Activated T-cell treated with anti-CD3 and anti-CD28 coated beads, Interleukin-2, amount 50 U/mL, for 72 hours (primary cell): ENCODE measurements around the gene KANK2. TPM values are rescaled to one million over a fixed set of nuclear protein-coding genes. Genes with fewer than 3 reads are reported as not detected.

Source experiments
- ATAC-seq, 2 donors: fragments of 150-1000 bp; cut with Tn5 transposase; replicated peaks in 1 of 2; 2 replicates each; pipeline ENCODE4 v1.10.0; 2021; ENCODE audit warnings: moderate library complexity in 2 of 2, mild to moderate bottlenecking in 1 of 2
- DNase-seq, 2 donors: peaks; one replicate each; pipeline ENCODE4 v3.0.0; 2021 to 2022; ENCODE audit warnings: mixed read lengths in 1 of 2
- H3K27ac Mint-ChIP-seq: one replicate; pipeline ENCODE4 v1.8.0; 2022; ENCODE audit warnings: mild to moderate bottlenecking, moderate library complexity, mixed read lengths
- H3K27me3 Mint-ChIP-seq: one replicate; pipeline ENCODE4 v1.8.0; 2022; ENCODE audit warnings: low read depth, mixed read lengths
- H3K36me3 Mint-ChIP-seq, 2 donors: one replicate each; pipeline ENCODE4 v1.8.0; 2022; ENCODE audit warnings: mixed read lengths in 2 of 2, mild to moderate bottlenecking in 1 of 2; ENCODE audit not compliant: insufficient read depth in 2 of 2
- H3K4me1 Mint-ChIP-seq: one replicate; pipeline ENCODE4 v1.8.0; 2022; ENCODE audit warnings: low read depth, mixed read lengths
- H3K4me3 Mint-ChIP-seq, 2 donors: one replicate each; pipeline ENCODE4 v1.8.0; 2022; ENCODE audit warnings: mild to moderate bottlenecking in 2 of 2, mixed read lengths in 2 of 2, moderate library complexity in 2 of 2
- H3K9me3 Mint-ChIP-seq, 2 donors: one replicate each; pipeline ENCODE4 v1.8.0; 2022; ENCODE audit warnings: mixed read lengths in 2 of 2
- total RNA-seq, 2 donors: library from RNA; stranded (reverse); gene quantifications; one replicate each; pipeline ENCODE4 v1.2.3, GENCODE V29; 2022

Gene KANK2
- total RNA-seq, 2 donors from 2014 or later, result 0.96 to 1.1 TPM

DNA sequence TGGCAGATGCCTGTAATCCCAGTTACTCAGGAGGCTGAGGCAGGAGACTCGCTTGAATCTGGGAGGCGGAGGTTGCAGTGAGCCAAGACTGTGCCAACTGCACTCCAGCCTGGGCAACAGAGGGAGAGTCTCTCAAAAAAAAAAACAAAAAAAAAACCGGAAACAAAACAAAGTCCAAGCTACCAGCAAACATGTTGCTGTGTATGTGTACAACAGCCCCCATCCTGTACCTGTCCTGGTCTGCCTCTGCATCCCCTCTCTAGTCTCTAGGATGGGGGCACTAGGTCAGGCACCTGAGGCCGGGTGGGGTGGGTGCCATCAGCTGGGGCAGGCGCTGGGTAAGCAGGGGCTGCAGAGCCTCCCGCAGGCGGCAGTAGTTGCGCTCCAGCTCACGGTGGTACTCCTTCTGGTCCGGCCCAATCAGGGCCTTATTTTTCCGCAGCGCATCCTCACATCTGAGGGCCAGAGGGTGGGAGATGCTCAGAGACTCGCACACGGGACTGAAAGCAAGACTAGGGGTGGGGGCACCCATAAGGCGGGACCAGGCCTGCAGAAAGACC is 2.8 kb upstream of the KANK2 start:
- H3K4me1 Mint-ChIP-seq, result peaks cover 16% of the 10 kb centered on the region
- ATAC-seq (no peak), DNase-seq (no peak)
- no peak overlapping the region for H3K27ac Mint-ChIP-seq
- no peaks in the 10 kb centered on the region for H3K36me3 Mint-ChIP-seq
- H3K9me3 Mint-ChIP-seq, result no peaks in the 10 kb centered on the region
- no peak overlapping the region for H3K4me3 Mint-ChIP-seq
- peaks cover 16% of the 10 kb centered on the region for H3K27me3 Mint-ChIP-seq

- Mint-ChIP-seq H3K4me1 (peaks cover 10% of the 10 kb centered on the region), H3K9me3 (no peaks in the 10 kb centered on the region), H3K27me3 (peaks cover 16% of the 10 kb centered on the region), H3K4me3 (no peak overlapping the region), H3K36me3 (no peaks in the 10 kb centered on the region), H3K27ac (no peak overlapping the region)
- ATAC-seq (no peak), DNase-seq (no peak)
Measured at GRCh38 chr19:11199517-11199916, 2.2 kb upstream of the KANK2 start.

GRCh38 chr19:11198769-11199424 is 1.6 kb upstream of the KANK2 start:
- Mint-ChIP-seq H3K27me3 (peaks cover 16% of the 10 kb centered on the region), H3K4me1 (peaks cover 6% of the 10 kb centered on the region), H3K27ac (no peak overlapping the region), H3K36me3 (no peaks in the 10 kb centered on the region), H3K9me3 (no peaks in the 10 kb centered on the region), H3K4me3 (peak overlapping the region in 1 of 2 donors; percentile 22)
- no peak for DNase-seq
- ATAC-seq, result no peak

DNA sequence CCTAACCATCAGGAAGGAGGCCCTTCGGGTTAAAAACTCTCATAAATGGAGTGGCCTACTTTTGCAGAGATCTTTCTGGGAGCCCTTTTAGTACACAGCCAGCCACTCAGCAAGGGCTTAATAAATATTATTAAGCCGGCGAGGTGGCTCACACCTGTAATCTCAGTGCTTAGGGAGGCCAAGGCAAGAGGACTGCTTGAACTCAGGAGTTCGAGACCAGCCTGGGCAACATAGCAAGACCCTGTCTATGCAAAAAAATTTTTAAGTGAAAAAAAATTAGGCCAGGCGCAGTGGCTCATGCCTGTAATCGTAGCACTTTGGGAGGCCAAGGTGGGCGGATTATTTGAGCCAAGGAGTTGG is 810 bp upstream of the KANK2 start:
- DNase-seq, result no peak
- Mint-ChIP-seq H3K27me3 (peaks cover 16% of the 10 kb centered on the region), H3K4me3 (peak overlapping the region; percentile 71 to 82), H3K9me3 (no peaks in the 10 kb centered on the region), H3K4me1 (peaks cover 6% of the 10 kb centered on the region), H3K27ac (no peak overlapping the region), H3K36me3 (no peaks in the 10 kb centered on the region)
- no peak for ATAC-seq

DNA sequence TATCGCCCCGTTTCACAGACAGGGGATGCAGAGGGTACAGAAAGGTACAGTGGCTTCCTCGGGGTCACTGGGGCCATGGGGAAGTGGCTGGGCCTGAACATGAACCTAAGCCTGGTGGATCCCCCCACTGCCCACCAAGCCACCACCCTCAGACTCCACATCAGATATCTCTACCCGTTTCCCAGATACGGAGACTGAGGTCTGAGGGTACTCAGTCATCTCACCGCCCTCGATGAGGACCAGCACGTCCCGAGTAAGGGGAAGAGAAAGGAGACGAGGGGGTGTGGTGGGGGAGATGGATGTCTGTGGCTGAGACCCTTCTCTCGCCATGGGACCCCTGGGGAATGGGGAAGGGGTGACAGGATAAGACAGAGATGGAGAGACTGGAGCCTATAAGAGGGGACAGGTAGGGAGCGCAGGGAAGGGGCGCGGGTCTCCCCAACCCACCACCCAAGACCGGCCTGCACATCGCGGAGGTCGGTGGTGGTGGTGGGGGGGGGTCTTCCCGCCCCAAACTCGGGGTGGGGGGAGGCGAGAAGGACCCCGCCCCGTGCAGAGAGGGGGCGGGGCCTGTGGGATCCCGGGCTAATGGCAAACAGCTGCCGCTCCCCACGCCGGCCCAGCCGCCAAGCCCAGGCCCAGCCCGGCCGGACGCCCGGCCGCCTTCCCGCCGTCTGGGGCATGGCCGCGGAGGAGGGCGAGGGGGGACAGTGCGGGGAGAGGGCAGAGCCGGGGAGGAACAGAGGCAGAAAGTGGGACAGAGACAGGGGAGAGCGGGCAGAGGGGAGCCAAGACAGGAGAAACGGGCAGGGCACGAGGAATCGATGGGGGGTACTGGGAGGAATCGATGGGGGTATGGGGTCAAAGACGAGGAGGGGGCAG is 698 bp downstream of the KANK2 start:
- no peaks in the 10 kb centered on the region for H3K9me3 Mint-ChIP-seq
- peaks cover 16% of the 10 kb centered on the region for H3K27me3 Mint-ChIP-seq
- peak; percentile 5 to 7 for ATAC-seq
- no peaks in the 10 kb centered on the region for H3K36me3 Mint-ChIP-seq
- DNase-seq, result peak; percentile 7 to 16
- H3K4me3 Mint-ChIP-seq, result peak overlapping the region; percentile 70 to 84
- peaks cover 6% of the 10 kb centered on the region for H3K4me1 Mint-ChIP-seq
- H3K27ac Mint-ChIP-seq, result no peak overlapping the region

GRCh38 chr19:11195681-11196080 is 1.7 kb downstream of the KANK2 start:
- H3K4me3 Mint-ChIP-seq, result no peak overlapping the region

GRCh38 chr19:11194656-11195558 is 2.4 kb downstream of the KANK2 start:
- Mint-ChIP-seq H3K4me3 (no peak overlapping the region), H3K36me3 (no peaks in the 10 kb centered on the region)
- no peak for DNase-seq

More at GRCh38 chr19:11195681-11196080, 1.7 kb downstream of the KANK2 start:
- no peak for ATAC-seq
- Mint-ChIP-seq H3K4me1 (peaks cover 6% of the 10 kb centered on the region), H3K36me3 (no peaks in the 10 kb centered on the region), H3K9me3 (no peaks in the 10 kb centered on the region), H3K27me3 (peaks cover 16% of the 10 kb centered on the region), H3K27ac (no peak overlapping the region)
- DNase-seq, result no peak

DNA sequence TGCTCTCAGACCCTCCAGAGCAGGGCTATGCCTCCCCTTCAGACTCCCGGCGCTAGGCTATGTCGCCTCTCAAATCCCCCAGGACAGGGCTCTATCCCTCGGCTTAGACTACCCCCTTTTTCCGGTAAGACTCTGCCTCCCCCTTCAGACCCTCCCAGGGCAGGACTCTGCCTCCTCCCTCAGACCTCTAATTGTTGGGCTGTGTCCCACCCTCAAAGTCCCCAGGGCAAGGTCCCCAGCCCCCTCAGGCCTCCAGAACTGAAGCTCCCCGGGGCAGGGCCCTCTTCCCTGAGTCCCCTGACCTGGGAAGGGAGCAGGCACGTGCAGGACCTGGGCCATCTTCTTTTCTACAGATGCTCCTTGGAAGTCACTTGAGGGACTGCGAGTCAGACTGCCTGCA is 3.2 kb downstream of the KANK2 start:
- peaks cover 6% of the 10 kb centered on the region for H3K4me1 Mint-ChIP-seq
- H3K9me3 Mint-ChIP-seq, result no peaks in the 10 kb centered on the region

More at GRCh38 chr19:11194656-11195558, 2.4 kb downstream of the KANK2 start:
- ATAC-seq, result no peak
- Mint-ChIP-seq H3K9me3 (no peaks in the 10 kb centered on the region), H3K4me1 (peaks cover 6% of the 10 kb centered on the region), H3K27me3 (peaks cover 16% of the 10 kb centered on the region), H3K27ac (no peak overlapping the region)

DNA sequence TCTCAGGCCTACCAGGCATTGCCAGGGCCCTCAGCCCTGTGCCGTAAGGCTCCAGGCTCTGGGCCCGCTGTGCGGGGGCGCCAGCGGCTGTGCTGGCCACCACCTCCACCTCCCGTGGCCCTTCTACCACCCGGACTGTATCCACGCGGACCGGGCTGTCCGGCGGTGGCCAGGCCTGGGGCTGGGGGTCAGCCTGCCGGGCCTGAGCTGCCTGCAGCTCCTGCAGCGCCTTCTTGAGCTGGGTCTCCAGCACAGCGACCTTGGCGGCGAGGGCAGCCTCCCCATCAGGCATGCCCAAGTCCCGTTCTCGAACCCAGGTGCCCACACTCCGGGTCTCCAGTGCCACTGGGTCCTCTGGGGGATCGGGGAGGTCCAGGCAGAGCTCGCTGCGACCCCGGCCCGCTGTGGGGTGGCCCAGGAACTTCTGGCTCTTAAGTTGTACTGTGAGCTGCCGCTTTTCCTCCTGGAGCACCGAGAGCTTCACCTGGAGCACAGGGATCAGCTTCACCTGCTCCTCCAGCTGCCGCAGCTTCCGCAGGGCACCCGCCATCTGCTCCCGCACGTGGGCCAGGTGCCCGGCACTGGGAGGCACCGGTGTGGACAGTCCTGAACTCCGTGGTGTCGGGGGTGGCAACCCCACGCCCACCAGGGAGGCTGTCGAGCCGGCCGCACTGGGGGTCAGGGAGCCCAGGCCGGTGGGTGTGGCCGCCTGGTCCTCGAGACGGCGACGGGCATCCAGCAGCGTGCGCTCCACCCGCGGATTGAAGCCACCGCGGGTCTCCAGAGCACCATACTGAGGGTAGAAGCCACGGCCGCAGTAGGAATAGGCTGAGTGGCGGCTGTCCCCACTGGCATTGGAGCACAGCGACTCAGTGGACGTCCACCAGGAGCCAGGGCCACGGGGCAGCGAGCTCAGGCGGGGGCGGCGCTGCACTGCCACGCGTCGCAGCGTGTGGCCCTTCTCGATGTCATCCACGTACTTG is 4.1 kb downstream of the KANK2 start:
- DNase-seq, result no peak
- H3K36me3 Mint-ChIP-seq, result no peaks in the 10 kb centered on the region
- no peak overlapping the region for H3K27ac Mint-ChIP-seq
- no peak for ATAC-seq
- no peak overlapping the region for H3K4me3 Mint-ChIP-seq
- H3K4me1 Mint-ChIP-seq, result peaks cover 6% of the 10 kb centered on the region
- no peaks in the 10 kb centered on the region for H3K9me3 Mint-ChIP-seq
- H3K27me3 Mint-ChIP-seq, result peaks cover 16% of the 10 kb centered on the region

More for the DNA sequence above, 3.2 kb downstream of the KANK2 start:
- no peak for DNase-seq
- Mint-ChIP-seq H3K4me3 (no peak overlapping the region), H3K27ac (no peak overlapping the region), H3K36me3 (no peaks in the 10 kb centered on the region), H3K27me3 (peaks cover 16% of the 10 kb centered on the region)
- no peak for ATAC-seq

- Mint-ChIP-seq H3K9me3 (no peaks in the 10 kb centered on the region), H3K27ac (no peak overlapping the region), H3K36me3 (no peaks in the 10 kb centered on the region), H3K27me3 (peaks cover 16% of the 10 kb centered on the region), H3K4me1 (peaks cover 6% of the 10 kb centered on the region), H3K4me3 (no peak overlapping the region)
- DNase-seq (no peak), ATAC-seq (no peak)
Measured at GRCh38 chr19:11191934-11192333, 5.4 kb downstream of the KANK2 start.

GRCh38 chr19:11191273-11191755 is 6.0 kb downstream of the KANK2 start:
- no peaks in the 10 kb centered on the region for H3K9me3 Mint-ChIP-seq
- H3K4me3 Mint-ChIP-seq, result no peak overlapping the region
- no peak for DNase-seq
- peaks cover 2% of the 10 kb centered on the region for H3K4me1 Mint-ChIP-seq
- no peak for ATAC-seq
- H3K27me3 Mint-ChIP-seq, result peaks cover 11% of the 10 kb centered on the region
- H3K36me3 Mint-ChIP-seq, result no peaks in the 10 kb centered on the region
- no peak overlapping the region for H3K27ac Mint-ChIP-seq

GRCh38 chr19:11190501-11190900 is 6.8 kb downstream of the KANK2 start:
- Mint-ChIP-seq H3K4me1 (no peaks in the 10 kb centered on the region), H3K27ac (no peak overlapping the region), H3K36me3 (no peaks in the 10 kb centered on the region), H3K4me3 (no peak overlapping the region), H3K27me3 (peaks cover 3% of the 10 kb centered on the region), H3K9me3 (no peaks in the 10 kb centered on the region)
- DNase-seq, result no peak
- no peak for ATAC-seq
